WTC11 (cell line): ENCODE results near the gene NFIA.

ENCODE experiments used
- CBFB ChIP-seq: sonication (generic); formaldehyde crosslinking; IDR thresholded peaks from 2 replicates; pipeline ENCODE4 v1.8.1; 2022; ENCODE audit warnings: mild to moderate bottlenecking, low read depth, missing genetic modification reagents
- FOXJ3 ChIP-seq: sonication (generic); formaldehyde crosslinking; IDR thresholded peaks from 2 replicates; pipeline ENCODE4 v1.9.0; 2021; ENCODE audit warnings: missing genetic modification reagents, mild to moderate bottlenecking, borderline replicate concordance
- FOXP1 ChIP-seq: sonication (generic); formaldehyde crosslinking; IDR thresholded peaks from 2 replicates; pipeline ENCODE4 v1.8.0; 2022; ENCODE audit warnings: missing genetic modification reagents, mild to moderate bottlenecking, moderate library complexity, borderline replicate concordance
- IRF2 ChIP-seq: sonication (generic); formaldehyde crosslinking; IDR thresholded peaks from 2 replicates; pipeline ENCODE4 v1.8.0; 2022; ENCODE audit warnings: low read depth, missing genetic modification reagents, borderline replicate concordance
- SMAD3 ChIP-seq: sonication (generic); formaldehyde crosslinking; IDR thresholded peaks from 2 replicates; pipeline ENCODE4 v1.8.0; 2022; ENCODE audit warnings: missing genetic modification reagents, mild to moderate bottlenecking, borderline replicate concordance
- ZNF232 ChIP-seq: sonication (generic); formaldehyde crosslinking; IDR thresholded peaks from 2 replicates; pipeline ENCODE4 v1.8.0; 2022; ENCODE audit warnings: mild to moderate bottlenecking, missing genetic modification reagents
- TF ChIP-seq, protein P1 (sequence below): sonication (generic); formaldehyde crosslinking; conservative IDR thresholded peaks from 2 replicates; pipeline ENCODE4 v1.8.1; 2023; ENCODE audit warnings: mild to moderate bottlenecking, low read depth, missing genetic modification reagents, moderate library complexity
- TF ChIP-seq, protein P2 (sequence below): fragments of 200-600 bp; IDR thresholded peaks from 2 replicates; pipeline ENCODE4 v1.8.0; 2022; ENCODE audit warnings: antibody characterized with exemption
- TF ChIP-seq, protein P3 (sequence below): sonication (generic); formaldehyde crosslinking; IDR thresholded peaks from 2 replicates; pipeline ENCODE4 v1.8.0; 2022; ENCODE audit warnings: mild to moderate bottlenecking, missing genetic modification reagents
- TF ChIP-seq, protein P4 (sequence below): sonication (generic); formaldehyde crosslinking; IDR thresholded peaks from 2 replicates; pipeline ENCODE4 v1.8.1; 2022; ENCODE audit warnings: mild to moderate bottlenecking, missing genetic modification reagents, moderate library complexity, borderline replicate concordance
- TF ChIP-seq, protein P5 (sequence below): sonication (generic); formaldehyde crosslinking; IDR thresholded peaks from 2 replicates; pipeline ENCODE4 v1.8.0; 2022; ENCODE audit warnings: mild to moderate bottlenecking, missing genetic modification reagents

DNA sequence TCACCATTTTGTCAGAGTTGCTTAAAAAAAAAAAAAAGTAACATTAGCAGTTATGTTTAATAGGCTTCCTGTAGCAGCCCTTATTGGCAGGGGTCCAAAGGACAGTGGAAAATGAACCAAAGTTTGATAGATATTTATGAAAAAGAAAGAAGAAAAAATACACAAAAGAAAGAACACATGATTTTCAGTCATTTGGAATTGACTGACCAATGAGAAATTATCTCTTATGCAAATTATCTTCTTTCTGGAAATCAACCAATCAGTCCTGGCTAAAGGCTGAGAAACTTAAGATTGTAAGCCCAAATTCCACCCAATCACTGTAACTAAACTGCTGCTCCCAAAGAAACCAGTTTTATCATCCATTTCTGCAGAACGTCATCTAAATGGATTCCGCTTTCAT, 360.2 kb downstream of the NFIA start:
- TF ChIP-seq, protein P1, sequence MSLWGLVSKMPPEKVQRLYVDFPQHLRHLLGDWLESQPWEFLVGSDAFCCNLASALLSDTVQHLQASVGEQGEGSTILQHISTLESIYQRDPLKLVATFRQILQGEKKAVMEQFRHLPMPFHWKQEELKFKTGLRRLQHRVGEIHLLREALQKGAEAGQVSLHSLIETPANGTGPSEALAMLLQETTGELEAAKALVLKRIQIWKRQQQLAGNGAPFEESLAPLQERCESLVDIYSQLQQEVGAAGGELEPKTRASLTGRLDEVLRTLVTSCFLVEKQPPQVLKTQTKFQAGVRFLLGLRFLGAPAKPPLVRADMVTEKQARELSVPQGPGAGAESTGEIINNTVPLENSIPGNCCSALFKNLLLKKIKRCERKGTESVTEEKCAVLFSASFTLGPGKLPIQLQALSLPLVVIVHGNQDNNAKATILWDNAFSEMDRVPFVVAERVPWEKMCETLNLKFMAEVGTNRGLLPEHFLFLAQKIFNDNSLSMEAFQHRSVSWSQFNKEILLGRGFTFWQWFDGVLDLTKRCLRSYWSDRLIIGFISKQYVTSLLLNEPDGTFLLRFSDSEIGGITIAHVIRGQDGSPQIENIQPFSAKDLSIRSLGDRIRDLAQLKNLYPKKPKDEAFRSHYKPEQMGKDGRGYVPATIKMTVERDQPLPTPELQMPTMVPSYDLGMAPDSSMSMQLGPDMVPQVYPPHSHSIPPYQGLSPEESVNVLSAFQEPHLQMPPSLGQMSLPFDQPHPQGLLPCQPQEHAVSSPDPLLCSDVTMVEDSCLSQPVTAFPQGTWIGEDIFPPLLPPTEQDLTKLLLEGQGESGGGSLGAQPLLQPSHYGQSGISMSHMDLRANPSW (CRISPR knock-in tag) = no peak
- TF ChIP-seq, protein P2, sequence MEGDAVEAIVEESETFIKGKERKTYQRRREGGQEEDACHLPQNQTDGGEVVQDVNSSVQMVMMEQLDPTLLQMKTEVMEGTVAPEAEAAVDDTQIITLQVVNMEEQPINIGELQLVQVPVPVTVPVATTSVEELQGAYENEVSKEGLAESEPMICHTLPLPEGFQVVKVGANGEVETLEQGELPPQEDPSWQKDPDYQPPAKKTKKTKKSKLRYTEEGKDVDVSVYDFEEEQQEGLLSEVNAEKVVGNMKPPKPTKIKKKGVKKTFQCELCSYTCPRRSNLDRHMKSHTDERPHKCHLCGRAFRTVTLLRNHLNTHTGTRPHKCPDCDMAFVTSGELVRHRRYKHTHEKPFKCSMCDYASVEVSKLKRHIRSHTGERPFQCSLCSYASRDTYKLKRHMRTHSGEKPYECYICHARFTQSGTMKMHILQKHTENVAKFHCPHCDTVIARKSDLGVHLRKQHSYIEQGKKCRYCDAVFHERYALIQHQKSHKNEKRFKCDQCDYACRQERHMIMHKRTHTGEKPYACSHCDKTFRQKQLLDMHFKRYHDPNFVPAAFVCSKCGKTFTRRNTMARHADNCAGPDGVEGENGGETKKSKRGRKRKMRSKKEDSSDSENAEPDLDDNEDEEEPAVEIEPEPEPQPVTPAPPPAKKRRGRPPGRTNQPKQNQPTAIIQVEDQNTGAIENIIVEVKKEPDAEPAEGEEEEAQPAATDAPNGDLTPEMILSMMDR = no peak
- TF ChIP-seq, protein P3, sequence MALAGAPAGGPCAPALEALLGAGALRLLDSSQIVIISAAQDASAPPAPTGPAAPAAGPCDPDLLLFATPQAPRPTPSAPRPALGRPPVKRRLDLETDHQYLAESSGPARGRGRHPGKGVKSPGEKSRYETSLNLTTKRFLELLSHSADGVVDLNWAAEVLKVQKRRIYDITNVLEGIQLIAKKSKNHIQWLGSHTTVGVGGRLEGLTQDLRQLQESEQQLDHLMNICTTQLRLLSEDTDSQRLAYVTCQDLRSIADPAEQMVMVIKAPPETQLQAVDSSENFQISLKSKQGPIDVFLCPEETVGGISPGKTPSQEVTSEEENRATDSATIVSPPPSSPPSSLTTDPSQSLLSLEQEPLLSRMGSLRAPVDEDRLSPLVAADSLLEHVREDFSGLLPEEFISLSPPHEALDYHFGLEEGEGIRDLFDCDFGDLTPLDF (CRISPR knock-in tag) = no peak
- no peak for TF ChIP-seq IRF2 (CRISPR knock-in tag)
- no peak for TF ChIP-seq FOXP1 (CRISPR knock-in tag)
- TF ChIP-seq, protein P4, sequence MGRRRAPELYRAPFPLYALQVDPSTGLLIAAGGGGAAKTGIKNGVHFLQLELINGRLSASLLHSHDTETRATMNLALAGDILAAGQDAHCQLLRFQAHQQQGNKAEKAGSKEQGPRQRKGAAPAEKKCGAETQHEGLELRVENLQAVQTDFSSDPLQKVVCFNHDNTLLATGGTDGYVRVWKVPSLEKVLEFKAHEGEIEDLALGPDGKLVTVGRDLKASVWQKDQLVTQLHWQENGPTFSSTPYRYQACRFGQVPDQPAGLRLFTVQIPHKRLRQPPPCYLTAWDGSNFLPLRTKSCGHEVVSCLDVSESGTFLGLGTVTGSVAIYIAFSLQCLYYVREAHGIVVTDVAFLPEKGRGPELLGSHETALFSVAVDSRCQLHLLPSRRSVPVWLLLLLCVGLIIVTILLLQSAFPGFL (CRISPR knock-in tag) = no peak
- TF ChIP-seq, protein P5, sequence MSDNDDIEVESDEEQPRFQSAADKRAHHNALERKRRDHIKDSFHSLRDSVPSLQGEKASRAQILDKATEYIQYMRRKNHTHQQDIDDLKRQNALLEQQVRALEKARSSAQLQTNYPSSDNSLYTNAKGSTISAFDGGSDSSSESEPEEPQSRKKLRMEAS = no peak
- TF ChIP-seq ZNF232 (CRISPR knock-in tag) = no peak
- TF ChIP-seq CBFB (CRISPR knock-in tag) = no peak
- TF ChIP-seq FOXJ3 (CRISPR knock-in tag) = no peak
- TF ChIP-seq SMAD3 (CRISPR knock-in tag) = no peak
